IMR-90 (cell line): ENCODE data around the gene TOR3A.
A peak's percentile ranks its signal among the peaks of the same experiment; 100 is the strongest.

Experiments used
- BHLHE40 ChIP-seq: fragments of 150-350 bp; IDR thresholded peaks from 2 replicates; pipeline ENCODE4 v1.6.1; 2016; ENCODE audit warnings: mild to moderate bottlenecking, low read depth, low read length
- CEBPB ChIP-seq: IDR thresholded peaks from 2 replicates; pipeline ENCODE4 v1.6.1; 2012; ENCODE audit warnings: low read depth, low read length, improper control_type of control experiment
- FOS ChIP-seq: fragments of 150-350 bp; IDR thresholded peaks from 2 replicates; pipeline ENCODE4 v1.6.1; 2016; ENCODE audit warnings: low read depth, low read length
- MAZ ChIP-seq: IDR thresholded peaks from 2 replicates; pipeline ENCODE4 v1.6.1; 2012; ENCODE audit warnings: low read depth, mild to moderate bottlenecking, low read length, improper control_type of control experiment, moderate library complexity, borderline replicate concordance
- MXI1 ChIP-seq: IDR thresholded peaks from 2 replicates; pipeline ENCODE4 v1.6.1; 2012; ENCODE audit warnings: low read depth, mild to moderate bottlenecking, low read length, moderate library complexity, borderline replicate concordance
- POLR2A ChIP-seq: IDR thresholded peaks from 2 replicates; pipeline ENCODE4 v1.6.1; 2012; ENCODE audit warnings: mild to moderate bottlenecking, low read depth, low read length
- RAD21 ChIP-seq: IDR thresholded peaks from 2 replicates; pipeline ENCODE4 v1.6.1; 2012; ENCODE audit warnings: low read length, improper control_type of control experiment
- RCOR1 ChIP-seq: IDR thresholded peaks from 2 replicates; pipeline ENCODE4 v1.6.1; 2012; ENCODE audit warnings: mild to moderate bottlenecking, low read length, improper control_type of control experiment; ENCODE audit not compliant: insufficient replicate concordance
- RFX5 ChIP-seq: IDR thresholded peaks from 2 replicates; pipeline ENCODE4 v1.8.0; 2012; ENCODE audit warnings: low read depth, mild to moderate bottlenecking, low read length, moderate library complexity
- TF ChIP-seq, protein P1 (sequence below): conservative IDR thresholded peaks from 2 replicates; pipeline ENCODE4 v1.5.1; 2012; ENCODE audit warnings: mild to moderate bottlenecking, low read depth, low read length, improper control_type of control experiment
- TF ChIP-seq, protein P2 (sequence below): fragments of 150-350 bp; IDR thresholded peaks from 2 replicates; pipeline ENCODE4 v1.6.1; 2017; ENCODE audit warnings: mild to moderate bottlenecking, antibody characterized with exemption, low read length, low read depth

DNA sequence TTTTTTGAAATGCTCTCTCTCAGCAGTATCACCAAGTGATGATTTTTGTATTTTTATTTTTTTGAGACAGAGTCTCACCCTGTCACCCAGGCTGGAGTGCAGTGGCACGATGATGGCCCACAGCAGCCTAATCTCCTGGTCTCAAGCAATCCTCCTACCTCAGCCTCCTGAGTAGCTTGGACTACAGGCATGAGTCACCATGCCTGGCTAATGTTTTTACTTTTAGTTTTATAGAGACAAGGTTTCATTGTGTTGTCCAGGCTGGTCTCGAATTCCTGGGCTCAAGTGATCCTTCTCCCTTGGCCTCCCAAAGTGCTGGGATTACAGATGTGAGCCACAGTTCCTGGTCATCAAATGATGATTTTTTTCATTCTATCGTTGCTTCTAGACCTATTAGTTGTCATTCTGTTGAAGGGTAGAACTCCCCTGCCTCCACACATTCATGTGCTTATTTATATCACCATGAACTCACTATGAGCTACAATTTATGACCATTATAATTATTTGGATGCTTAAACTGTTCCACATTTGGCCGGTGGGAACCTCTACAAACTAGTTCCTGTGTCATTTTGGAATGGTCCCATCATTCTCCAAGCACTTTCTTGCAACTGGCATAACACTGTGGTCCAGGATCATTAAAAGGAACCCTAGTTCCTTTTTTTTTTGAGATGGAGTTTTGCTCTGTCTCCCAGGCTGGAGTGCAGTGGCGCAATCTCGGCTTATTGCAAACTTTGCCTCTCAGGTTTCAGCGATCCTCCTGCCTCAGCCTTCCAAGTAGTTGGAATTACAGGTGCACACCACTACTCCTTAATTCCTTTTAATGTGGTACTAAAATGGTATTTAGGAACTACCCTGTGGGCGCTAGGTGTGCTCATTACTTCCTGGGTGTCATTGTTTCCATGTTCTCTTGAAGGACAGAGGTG lies 20.2 kb upstream of the TOR3A start:
- TF ChIP-seq FOS (no peak), RCOR1 (no peak), MXI1 (no peak), BHLHE40 (no peak), POLR2A (no peak), RFX5 (no peak), RAD21 (no peak), MAZ (no peak), CEBPB (peak; percentile 31; the same call in 1 of the 2 replicates)
- TF ChIP-seq, protein P1, sequence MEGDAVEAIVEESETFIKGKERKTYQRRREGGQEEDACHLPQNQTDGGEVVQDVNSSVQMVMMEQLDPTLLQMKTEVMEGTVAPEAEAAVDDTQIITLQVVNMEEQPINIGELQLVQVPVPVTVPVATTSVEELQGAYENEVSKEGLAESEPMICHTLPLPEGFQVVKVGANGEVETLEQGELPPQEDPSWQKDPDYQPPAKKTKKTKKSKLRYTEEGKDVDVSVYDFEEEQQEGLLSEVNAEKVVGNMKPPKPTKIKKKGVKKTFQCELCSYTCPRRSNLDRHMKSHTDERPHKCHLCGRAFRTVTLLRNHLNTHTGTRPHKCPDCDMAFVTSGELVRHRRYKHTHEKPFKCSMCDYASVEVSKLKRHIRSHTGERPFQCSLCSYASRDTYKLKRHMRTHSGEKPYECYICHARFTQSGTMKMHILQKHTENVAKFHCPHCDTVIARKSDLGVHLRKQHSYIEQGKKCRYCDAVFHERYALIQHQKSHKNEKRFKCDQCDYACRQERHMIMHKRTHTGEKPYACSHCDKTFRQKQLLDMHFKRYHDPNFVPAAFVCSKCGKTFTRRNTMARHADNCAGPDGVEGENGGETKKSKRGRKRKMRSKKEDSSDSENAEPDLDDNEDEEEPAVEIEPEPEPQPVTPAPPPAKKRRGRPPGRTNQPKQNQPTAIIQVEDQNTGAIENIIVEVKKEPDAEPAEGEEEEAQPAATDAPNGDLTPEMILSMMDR: no peak
- TF ChIP-seq, protein P2, sequence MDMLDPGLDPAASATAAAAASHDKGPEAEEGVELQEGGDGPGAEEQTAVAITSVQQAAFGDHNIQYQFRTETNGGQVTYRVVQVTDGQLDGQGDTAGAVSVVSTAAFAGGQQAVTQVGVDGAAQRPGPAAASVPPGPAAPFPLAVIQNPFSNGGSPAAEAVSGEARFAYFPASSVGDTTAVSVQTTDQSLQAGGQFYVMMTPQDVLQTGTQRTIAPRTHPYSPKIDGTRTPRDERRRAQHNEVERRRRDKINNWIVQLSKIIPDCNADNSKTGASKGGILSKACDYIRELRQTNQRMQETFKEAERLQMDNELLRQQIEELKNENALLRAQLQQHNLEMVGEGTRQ: no peak
